K562 (cell line): Measurements from ENCODE around the gene BTG2. TPM values are rescaled to one million over a fixed set of nuclear protein-coding genes. Genes with fewer than 3 reads are reported as not detected.

Experiments used
- ATAC-seq: fragments of 200-7000 bp; cut with Tn5 transposase; 3 replicates; pipeline ENCODE4 v1.9.1; 2020; ENCODE audit warnings: moderate library complexity
- BruUV-seq: library from RNA; stranded (reverse); fragments of 400-500 nt; replicated peaks from 2 replicates; lab custom pipeline; 2021; lab: Mats Ljungman, UMichigan
- CTCF ChIA-PET: fragments of 300-600 bp; formaldehyde crosslinking; extraction: SDS; loops from one replicate; lab custom pipeline; 2021; ENCODE audit warnings: low intra/inter-chr PET ratio; lab: Yijun Ruan, JAX
- POLR2A ChIA-PET: fragments of 300-600, 350-650 bp; sonication (Branson Sonifier 250); formaldehyde crosslinking; extraction: SDS; loops from one replicate; lab custom pipeline; 2021; ENCODE audit warnings: antibody characterized with exemption, inconsistent platforms; lab: Yijun Ruan, JAX
- DNase-seq, 4 experiments: peaks; one replicate each; pipeline versions ENCODE4 v3.0.0 to v3.0.0-alpha.2; 2011 to 2018; ENCODE audit warnings: low spot score in 3 of 4, mixed read lengths in 3 of 4; ENCODE audit errors: extremely low read depth in 1 of 4
- FAIRE-seq: peaks from 2 replicates; lab custom pipeline; 2011; peaks lifted over from hg19 to GRCh38; lab: Jason Lieb, UNC
- H2AFZ ChIP-seq: 2 replicates; pipeline ENCODE4 v1.6.0; 2011; ENCODE audit warnings: low read depth, low read length, control low read depth, inconsistent platforms
- H3K27ac ChIP-seq: fragments of 200-600 bp; 3 replicates; pipeline ENCODE4 v1.8.0; 2011; ENCODE audit warnings: low read depth, mild to moderate bottlenecking, control low read depth, inconsistent platforms, low read length, moderate library complexity, mixed read lengths; ENCODE audit errors: extremely low read depth
- H3K27me3 ChIP-seq, 2 experiments: fragments of 300-600 bp in 1 of 2; 2 replicates in 1 of 2; 3 replicates in 1 of 2; pipeline versions ENCODE4 v1.6.0 to v1.8.0; 2011; ENCODE audit warnings: inconsistent platforms in 2 of 2, low read length in 2 of 2, mild to moderate bottlenecking in 1 of 2, mixed read lengths in 1 of 2, moderate library complexity in 1 of 2; ENCODE audit not compliant: control insufficient read depth in 2 of 2, insufficient read depth in 2 of 2
- H3K36me3 ChIP-seq: fragments of 300-600 bp; 3 replicates; pipeline ENCODE4 v1.8.0; 2011; ENCODE audit warnings: mild to moderate bottlenecking, low read length, inconsistent platforms; ENCODE audit not compliant: control insufficient read depth, insufficient read depth
- H3K4me1 ChIP-seq, 2 experiments: fragments of 200-600 bp in 1 of 2; replicated peaks in 1 of 2; 2 replicates in 1 of 2; 3 replicates in 1 of 2; pipeline versions ENCODE4 v1.5.1 to v1.8.0; 2011; ENCODE audit warnings: inconsistent platforms in 2 of 2, low read length in 2 of 2, mild to moderate bottlenecking in 1 of 2, mixed read lengths in 1 of 2, moderate library complexity in 1 of 2; ENCODE audit not compliant: control insufficient read depth in 2 of 2, insufficient read depth in 2 of 2
- H3K4me2 ChIP-seq: 2 replicates; pipeline ENCODE4 v1.6.1; 2011; ENCODE audit warnings: low read length, control low read depth, inconsistent platforms, mixed read lengths; ENCODE audit not compliant: insufficient read depth
- H3K4me3 ChIP-seq: fragments of 200-600 bp; sonication (generic), shearing (Covaris generic); 2 replicates; pipeline ENCODE4 v1.5.1; 2016; ENCODE audit warnings: control low read depth, inconsistent platforms
- H3K79me2 ChIP-seq: fragments of 200-600 bp; 3 replicates; pipeline ENCODE4 v1.8.0; 2011; ENCODE audit warnings: low read length, inconsistent platforms; ENCODE audit not compliant: control insufficient read depth, insufficient read depth
- H3K9ac ChIP-seq, 2 experiments: 2 replicates each; pipeline versions ENCODE4 v1.6.0 to v1.6.1; 2011; ENCODE audit warnings: low read depth in 2 of 2, low read length in 2 of 2, control low read depth in 1 of 2, inconsistent platforms in 1 of 2, mild to moderate bottlenecking in 1 of 2, mixed read lengths in 1 of 2; ENCODE audit not compliant: insufficient read depth in 1 of 2
- H3K9me1 ChIP-seq: one replicate; pipeline ENCODE4 v1.6.0; 2011; ENCODE audit warnings: inconsistent platforms, mild to moderate bottlenecking, low read length, moderate library complexity; ENCODE audit not compliant: control insufficient read depth, insufficient read depth
- H3K9me3 ChIP-seq: replicated peaks from 2 replicates; pipeline ENCODE4 v1.5.1; 2011; ENCODE audit warnings: low read depth, low read length, inconsistent platforms; ENCODE audit not compliant: control insufficient read depth, insufficient read depth
- H4K20me1 ChIP-seq: replicated peaks from 2 replicates; pipeline ENCODE4 v1.6.1; 2011; ENCODE audit warnings: low read length, inconsistent platforms, mixed read lengths; ENCODE audit not compliant: control insufficient read depth, insufficient read depth
- BRD9 ChIP-seq: fragments of 450-650 bp; IDR thresholded peaks from 2 replicates; pipeline ENCODE4 v1.6.1; 2018; ENCODE audit warnings: low read depth; ENCODE audit not compliant: partially characterized antibody
- GTF2B ChIP-seq: IDR thresholded peaks from 2 replicates; pipeline ENCODE4 v1.6.1; 2011; ENCODE audit not compliant: insufficient read length; ENCODE audit errors: extremely low read depth
- KAT2B ChIP-seq: IDR thresholded peaks from one replicate; pipeline ENCODE4 v1.6.1; 2012; ENCODE audit warnings: low read depth, mild to moderate bottlenecking, control low read depth, inconsistent platforms, low read length, moderate library complexity
- NFIC ChIP-seq: fragments of 450-650 bp; IDR thresholded peaks from 2 replicates; pipeline ENCODE4 v1.6.1; 2017; ENCODE audit warnings: mild to moderate bottlenecking, inconsistent platforms
- PURB ChIP-seq: sonication (generic); formaldehyde crosslinking; IDR thresholded peaks from 2 replicates; pipeline ENCODE4 v1.9.0; 2021; ENCODE audit warnings: low read depth, mild to moderate bottlenecking, missing genetic modification reagents
- RFX7 ChIP-seq: fragments of 250-450 bp; sonication (Bioruptor Pico); IDR thresholded peaks from 2 replicates; pipeline ENCODE4 v1.5.1; 2021; ENCODE audit warnings: mild to moderate bottlenecking
- TCF15 ChIP-seq: fragments of 250-450 bp; sonication (Bioruptor Pico); IDR thresholded peaks from 2 replicates; pipeline ENCODE4 v1.8.0; 2022; ENCODE audit warnings: moderate library complexity, mild to moderate bottlenecking, inconsistent platforms
- ZBTB11 ChIP-seq, 3 experiments: fragments of 200-800 bp in 1 of 3; fragments of 250-450 bp in 1 of 3; fragments of 450-650 bp in 1 of 3; sonication (Bioruptor Pico) in 1 of 3; sonication (Bioruptor generic) in 1 of 3; formaldehyde crosslinking in 1 of 3; IDR thresholded peaks; 2 replicates each; pipeline versions ENCODE4 v1.6.1 to v1.8.0; 2016 to 2022; ENCODE audit warnings: mild to moderate bottlenecking in 2 of 3, missing genetic modification characterization in 2 of 3, missing compliant biosample characterization in 1 of 3, moderate library complexity in 1 of 3
- WGBS: fragments of 100-300 bp; shearing (Covaris generic); methylation state at CpG from one replicate; pipeline ENCODE4 v1.1.6; 2016; ENCODE audit warnings: low coverage, mixed read lengths; ENCODE audit not compliant: insufficient coverage; ENCODE audit errors: missing lambda C conversion rate; 5-methylcytosine and 5-hydroxymethylcytosine counted together
- in situ Hi-C: fragments of 300-500 bp; cut with MboI; formaldehyde crosslinking; loops from 4 replicates; pipeline ENCODE4 v1.15.0; 2018; ENCODE audit warnings: inconsistent platforms, mixed read lengths
- intact Hi-C: fragments of 100-400 bp; cut with micrococcal nuclease; formaldehyde crosslinking; loops from 2 replicates; pipeline ENCODE4 v1.14.2; 2022
- polyA plus RNA-seq, 8 experiments: library from polyadenylated mRNA; depleted of rRNA in 4 of 8; stranded (reverse) in 5 of 8; unstranded in 3 of 8; fragments of >200 nt; fragmentation: Nextera tagmentation in 2 of 8; fragmentation: Illumina TruSeq in 1 of 8; extraction: Ambion mirVana in 2 of 8; extraction: Trizol in 1 of 8; gene quantifications; 2 replicates each; pipeline versions ENCODE4 v1.2.1 to v1.2.3, GENCODE V29; 2011 to 2014; ENCODE audit warnings: inconsistent platforms in 1 of 8, missing spikeins in 1 of 8
- total RNA-seq, 7 experiments: library from RNA; depleted of rRNA in 6 of 7; stranded (reverse); fragments of >200 nt in 6 of 7; fragmentation: Illumina TruSeq in 2 of 7; extraction: Trizol in 2 of 7; gene quantifications; 2 replicates each; pipeline versions ENCODE4 v1.2.1 to v1.2.3, GENCODE V29; 2011 to 2021; ENCODE audit warnings: low replicate concordance in 1 of 7
- TF ChIP-seq, protein P1 (sequence below): sonication (generic); formaldehyde crosslinking; IDR thresholded peaks from 2 replicates; pipeline ENCODE4 v1.8.0; 2022; ENCODE audit warnings: mild to moderate bottlenecking, missing genetic modification reagents

The BTG2 gene
- total and polyA plus RNA-seq, 9 of the 15 experiments (the other 6 are each of a cell fraction or from before 2014, with no cell fraction given), result 2.3 to 41.9 (median 8.7) TPM

DNA sequence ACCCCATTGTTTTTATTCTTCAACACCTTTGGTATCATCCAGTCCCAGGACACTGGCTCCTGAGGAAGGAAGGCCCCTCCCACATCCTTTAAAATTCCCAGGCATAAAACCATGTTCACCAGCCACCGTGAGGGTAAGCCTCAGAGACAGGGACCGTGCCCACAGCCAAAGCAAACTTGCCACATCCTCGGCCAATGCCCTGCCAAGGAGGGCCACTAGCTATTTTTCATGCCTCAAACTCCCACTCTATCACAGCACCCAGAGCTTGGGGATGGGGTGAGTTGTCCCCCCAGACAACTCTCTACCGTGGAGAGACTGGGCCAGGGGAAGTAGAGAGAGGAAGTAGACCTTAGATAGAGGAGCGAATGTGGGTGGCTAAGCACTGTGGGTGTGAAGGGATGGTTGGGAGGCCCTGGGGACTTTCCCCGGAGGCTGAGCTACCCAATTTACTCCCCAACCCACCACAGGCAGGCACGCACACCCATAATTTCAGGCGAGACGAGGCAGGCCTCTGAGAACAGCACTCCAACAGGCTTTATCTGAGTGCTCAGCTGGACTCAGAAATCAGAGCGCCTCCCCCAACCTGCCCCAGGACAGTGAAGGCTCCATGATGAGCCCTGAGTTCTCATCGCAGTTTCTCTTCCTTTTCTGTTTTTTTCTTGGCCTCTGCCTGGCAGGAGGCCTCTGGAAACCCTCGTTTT is 15.9 kb upstream of the BTG2 start (continued):
- TF ChIP-seq, protein P1, sequence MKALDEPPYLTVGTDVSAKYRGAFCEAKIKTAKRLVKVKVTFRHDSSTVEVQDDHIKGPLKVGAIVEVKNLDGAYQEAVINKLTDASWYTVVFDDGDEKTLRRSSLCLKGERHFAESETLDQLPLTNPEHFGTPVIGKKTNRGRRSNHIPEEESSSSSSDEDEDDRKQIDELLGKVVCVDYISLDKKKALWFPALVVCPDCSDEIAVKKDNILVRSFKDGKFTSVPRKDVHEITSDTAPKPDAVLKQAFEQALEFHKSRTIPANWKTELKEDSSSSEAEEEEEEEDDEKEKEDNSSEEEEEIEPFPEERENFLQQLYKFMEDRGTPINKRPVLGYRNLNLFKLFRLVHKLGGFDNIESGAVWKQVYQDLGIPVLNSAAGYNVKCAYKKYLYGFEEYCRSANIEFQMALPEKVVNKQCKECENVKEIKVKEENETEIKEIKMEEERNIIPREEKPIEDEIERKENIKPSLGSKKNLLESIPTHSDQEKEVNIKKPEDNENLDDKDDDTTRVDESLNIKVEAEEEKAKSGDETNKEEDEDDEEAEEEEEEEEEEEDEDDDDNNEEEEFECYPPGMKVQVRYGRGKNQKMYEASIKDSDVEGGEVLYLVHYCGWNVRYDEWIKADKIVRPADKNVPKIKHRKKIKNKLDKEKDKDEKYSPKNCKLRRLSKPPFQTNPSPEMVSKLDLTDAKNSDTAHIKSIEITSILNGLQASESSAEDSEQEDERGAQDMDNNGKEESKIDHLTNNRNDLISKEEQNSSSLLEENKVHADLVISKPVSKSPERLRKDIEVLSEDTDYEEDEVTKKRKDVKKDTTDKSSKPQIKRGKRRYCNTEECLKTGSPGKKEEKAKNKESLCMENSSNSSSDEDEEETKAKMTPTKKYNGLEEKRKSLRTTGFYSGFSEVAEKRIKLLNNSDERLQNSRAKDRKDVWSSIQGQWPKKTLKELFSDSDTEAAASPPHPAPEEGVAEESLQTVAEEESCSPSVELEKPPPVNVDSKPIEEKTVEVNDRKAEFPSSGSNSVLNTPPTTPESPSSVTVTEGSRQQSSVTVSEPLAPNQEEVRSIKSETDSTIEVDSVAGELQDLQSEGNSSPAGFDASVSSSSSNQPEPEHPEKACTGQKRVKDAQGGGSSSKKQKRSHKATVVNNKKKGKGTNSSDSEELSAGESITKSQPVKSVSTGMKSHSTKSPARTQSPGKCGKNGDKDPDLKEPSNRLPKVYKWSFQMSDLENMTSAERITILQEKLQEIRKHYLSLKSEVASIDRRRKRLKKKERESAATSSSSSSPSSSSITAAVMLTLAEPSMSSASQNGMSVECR (CRISPR knock-in tag), result no peak; the same call in 1 of the 2 replicates
- no peak for TF ChIP-seq NFIC
- TF ChIP-seq, all 486 proteins: peak for 95

DNA sequence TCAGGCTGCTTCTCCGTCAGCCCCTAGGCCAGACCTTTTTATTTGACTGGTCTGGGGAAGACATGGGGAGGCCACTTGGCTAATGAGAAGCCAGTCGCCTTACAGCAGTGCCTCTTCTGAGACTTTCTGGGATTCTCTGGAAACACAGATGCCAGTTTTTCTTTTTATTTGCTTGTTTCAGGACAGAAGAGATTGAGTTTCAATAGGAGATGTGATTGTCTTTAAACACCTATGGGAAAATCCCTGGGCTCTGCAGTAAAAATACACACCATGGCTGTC is 15.4 kb upstream of the BTG2 start:
- no peaks in the 10 kb centered on the region for H3K9me3 ChIP-seq
- ChIA-PET CTCF (no interaction called here), POLR2A (interaction anchor here (0.6 to 6.6 kb wide), 7 partner anchors 9 to 520 kb away, joined by 3 to 84 read pairs (median 4); partner anchors contain the start of gene BTG2)
- FAIRE-seq, result no peak
- peaks cover 38 to 53% of the 10 kb centered on the region in 2 experiments for H3K4me1 ChIP-seq
- H2AFZ ChIP-seq, result peak overlapping the region; percentile 70
- H3K36me3 ChIP-seq, result no peaks in the 10 kb centered on the region
- no peaks in the 10 kb centered on the region for H3K9me1 ChIP-seq
- H3K4me2 ChIP-seq, result 0 out of 2 replicates have a peak overlapping the region, but pooled peaks have one; percentile 19
- intact Hi-C loops, result no loop called here
- H3K27ac ChIP-seq, result peak overlapping the region; percentile 50; the same call in 2 of the 3 replicates
- 33% methylated on average over 2 of the region's 2 CpGs for WGBS
- H3K9ac ChIP-seq, result peak overlapping the region; percentile 55 to 70; a peak in 3 of 4 replicates
- DNase-seq, result no peak
- BruUV-seq, result no TSS peak
- no peak overlapping the region for H3K4me3 ChIP-seq
- H3K79me2 ChIP-seq, result no peaks in the 10 kb centered on the region
- ATAC-seq, result peak; percentile 4
- no peaks in the 10 kb centered on the region for H3K27me3 ChIP-seq
- H4K20me1 ChIP-seq, result no peaks in the 10 kb centered on the region
- in situ Hi-C loops, result no loop called here
- no peak for TF ChIP-seq TCF15
- no peak for TF ChIP-seq GTF2B
- TF ChIP-seq KAT2B, result no peak
- 0 out of 6 replicates have a peak, but pooled peaks of 1 of the 3 experiments have one; percentile 3 for TF ChIP-seq ZBTB11 (CRISPR knock-in tag; IDR thresholded peaks at IDR 0.05)
- TF ChIP-seq PURB, result no peak
- TF ChIP-seq BRD9, result no peak
- TF ChIP-seq RFX7 (CRISPR knock-in tag), result no peak
